ENCODE measurements around the gene RAB24. TPM values are rescaled to one million over a fixed set of nuclear protein-coding genes. Genes with fewer than 3 reads are reported as not detected.

RAB24 gene
- total and polyA plus RNA-seq, 4 donors = 8.5 to 19.0 (median 12.0) TPM

DNA sequence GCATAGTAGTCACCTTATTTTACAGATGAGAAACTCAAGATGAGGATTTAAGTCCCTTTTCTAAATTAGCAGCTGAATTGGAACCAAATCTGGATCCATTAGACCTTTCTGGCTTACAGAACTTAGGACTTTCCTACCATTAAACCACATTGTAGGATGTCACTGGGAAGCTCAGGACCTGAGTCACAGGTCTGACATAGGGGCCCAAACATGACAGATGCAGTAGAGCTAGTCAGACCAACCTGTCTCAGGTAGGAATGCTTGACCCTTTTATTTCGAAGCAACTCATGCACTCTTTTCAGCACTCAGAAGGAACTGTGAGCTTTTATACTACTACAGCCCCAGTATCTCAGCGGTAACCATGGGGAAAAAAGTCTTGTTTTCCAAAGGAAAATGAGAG, 2.6 kb downstream of the RAB24 start:
- DNase-seq (ENCODE audit: low spot score) = no peak
- H3K9ac ChIP-seq (ENCODE audit: low read depth in 1 of 2, low read length in 2 of 2) = peak overlapping the region in 1 of 2 donors; percentile 31
- 93% methylated on average over 2 of the region's 2 CpGs for WGBS

More for the DNA sequence above, 2.6 kb downstream of the RAB24 start:
- TF ChIP-seq, protein P1, sequence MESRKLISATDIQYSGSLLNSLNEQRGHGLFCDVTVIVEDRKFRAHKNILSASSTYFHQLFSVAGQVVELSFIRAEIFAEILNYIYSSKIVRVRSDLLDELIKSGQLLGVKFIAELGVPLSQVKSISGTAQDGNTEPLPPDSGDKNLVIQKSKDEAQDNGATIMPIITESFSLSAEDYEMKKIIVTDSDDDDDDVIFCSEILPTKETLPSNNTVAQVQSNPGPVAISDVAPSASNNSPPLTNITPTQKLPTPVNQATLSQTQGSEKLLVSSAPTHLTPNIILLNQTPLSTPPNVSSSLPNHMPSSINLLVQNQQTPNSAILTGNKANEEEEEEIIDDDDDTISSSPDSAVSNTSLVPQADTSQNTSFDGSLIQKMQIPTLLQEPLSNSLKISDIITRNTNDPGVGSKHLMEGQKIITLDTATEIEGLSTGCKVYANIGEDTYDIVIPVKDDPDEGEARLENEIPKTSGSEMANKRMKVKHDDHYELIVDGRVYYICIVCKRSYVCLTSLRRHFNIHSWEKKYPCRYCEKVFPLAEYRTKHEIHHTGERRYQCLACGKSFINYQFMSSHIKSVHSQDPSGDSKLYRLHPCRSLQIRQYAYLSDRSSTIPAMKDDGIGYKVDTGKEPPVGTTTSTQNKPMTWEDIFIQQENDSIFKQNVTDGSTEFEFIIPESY (IDR thresholded peaks at IDR 0.05) = no peak
- TF ChIP-seq HNF4A (conservative IDR thresholded peaks at IDR 0.05) (no peak), MAX (IDR thresholded peaks at IDR 0.05) (no peak), TAF1 (conservative IDR thresholded peaks at IDR 0.05) (no peak), SP1 (IDR thresholded peaks at IDR 0.05) (no peak), GABPA (IDR thresholded peaks at IDR 0.05 in 1 of 2, conservative IDR thresholded peaks at IDR 0.05 in 1 of 2) (no peak), EGR1 (IDR thresholded peaks at IDR 0.05; ENCODE audit: low read depth in 2 of 2) (no peak), JUND (IDR thresholded peaks at IDR 0.05) (no peak), HNF4G (IDR thresholded peaks at IDR 0.05) (no peak), FOXA1 (IDR thresholded peaks at IDR 0.05) (no peak), RAD21 (IDR thresholded peaks at IDR 0.05) (no peak), FOXA2 (IDR thresholded peaks at IDR 0.05) (no peak), ATF3 (IDR thresholded peaks at IDR 0.05) (no peak), REST (IDR thresholded peaks at IDR 0.05) (no peak), YY1 (IDR thresholded peaks at IDR 0.05) (no peak), NR2F2 (IDR thresholded peaks at IDR 0.05) (no peak), RXRA (IDR thresholded peaks at IDR 0.05) (no peak)
- TF ChIP-seq, protein P2, sequence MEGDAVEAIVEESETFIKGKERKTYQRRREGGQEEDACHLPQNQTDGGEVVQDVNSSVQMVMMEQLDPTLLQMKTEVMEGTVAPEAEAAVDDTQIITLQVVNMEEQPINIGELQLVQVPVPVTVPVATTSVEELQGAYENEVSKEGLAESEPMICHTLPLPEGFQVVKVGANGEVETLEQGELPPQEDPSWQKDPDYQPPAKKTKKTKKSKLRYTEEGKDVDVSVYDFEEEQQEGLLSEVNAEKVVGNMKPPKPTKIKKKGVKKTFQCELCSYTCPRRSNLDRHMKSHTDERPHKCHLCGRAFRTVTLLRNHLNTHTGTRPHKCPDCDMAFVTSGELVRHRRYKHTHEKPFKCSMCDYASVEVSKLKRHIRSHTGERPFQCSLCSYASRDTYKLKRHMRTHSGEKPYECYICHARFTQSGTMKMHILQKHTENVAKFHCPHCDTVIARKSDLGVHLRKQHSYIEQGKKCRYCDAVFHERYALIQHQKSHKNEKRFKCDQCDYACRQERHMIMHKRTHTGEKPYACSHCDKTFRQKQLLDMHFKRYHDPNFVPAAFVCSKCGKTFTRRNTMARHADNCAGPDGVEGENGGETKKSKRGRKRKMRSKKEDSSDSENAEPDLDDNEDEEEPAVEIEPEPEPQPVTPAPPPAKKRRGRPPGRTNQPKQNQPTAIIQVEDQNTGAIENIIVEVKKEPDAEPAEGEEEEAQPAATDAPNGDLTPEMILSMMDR (IDR thresholded peaks at IDR 0.05; ENCODE audit: low read depth, low read length, missing input control) = no peak
- peaks cover 1 to 9% (median 6%) of the 10 kb centered on the region in 4 donors for H3K36me3 ChIP-seq (ENCODE audit: control insufficient read depth in 4 of 4, insufficient read depth in 3 of 4, low read depth in 1 of 4, low read length in 3 of 4)
- H3K27ac ChIP-seq (ENCODE audit: low read depth in 1 of 2, low read length in 2 of 2) = peak overlapping the region; percentile 84 to 89
- H3K4me1 ChIP-seq (ENCODE audit: control insufficient read depth in 4 of 4, insufficient read depth in 4 of 4, low read length in 3 of 4) = peaks cover 13 to 42% (median 30%) of the 10 kb centered on the region in 4 donors
- H3K27me3 ChIP-seq (ENCODE audit: control insufficient read depth in 4 of 4, insufficient read depth in 4 of 4, low read length in 3 of 4) = no peaks in the 10 kb centered on the region
- H3K4me3 ChIP-seq (ENCODE audit: low read depth in 1 of 3, low read length in 3 of 3) = no peak overlapping the region
- H3K9me3 ChIP-seq (ENCODE audit: control insufficient read depth in 4 of 4, low read length in 3 of 4) = no peaks in the 10 kb centered on the region
